PC-3 (cell line): Measurements from ENCODE around the gene CPEB2. TPM values are rescaled to one million over a fixed set of nuclear protein-coding genes. Genes with fewer than 3 reads are reported as not detected.

Experiments used
- ATAC-seq: fragments of 200-7000 bp; cut with Tn5 transposase; 2 replicates; pipeline ENCODE4 v1.9.1; 2020; ENCODE audit warnings: mild to moderate bottlenecking, moderate library complexity
- BruUV-seq: library from RNA; stranded (reverse); fragments of 400-500 nt; replicated peaks from 2 replicates; lab custom pipeline; 2021; lab: Mats Ljungman, UMichigan
- CTCF ChIA-PET: fragments of 300-600 bp; sonication (Branson Sonifier 250); formaldehyde crosslinking; loops from one replicate; lab custom pipeline; 2022; ENCODE audit warnings: antibody characterized with exemption; lab: Charles Lee
- POLR2A ChIA-PET: fragments of 300-600 bp; sonication (Branson Sonifier 250); formaldehyde crosslinking; loops from one replicate; lab custom pipeline; 2022; ENCODE audit warnings: antibody characterized with exemption; ENCODE audit not compliant: unreplicated experiment; lab: Charles Lee
- DNase-seq: peaks from one replicate; pipeline ENCODE4 v3.0.0-alpha.2; 2015
- H2AFZ ChIP-seq: fragments of 300-600 bp; sonication (generic); 2 replicates; pipeline ENCODE4 v1.6.0; 2016; ENCODE audit warnings: antibody characterized with exemption, low read length
- H3F3A ChIP-seq: fragments of 300-600 bp; sonication (generic); one replicate; pipeline ENCODE4 v1.6.0; 2017; ENCODE audit warnings: antibody characterized with exemption, low read length, control low read depth, mild to moderate bottlenecking; ENCODE audit not compliant: unreplicated experiment
- H3K27ac ChIP-seq: fragments of 300-600 bp; sonication (generic); 2 replicates; pipeline ENCODE4 v1.5.1; 2016; ENCODE audit warnings: mild to moderate bottlenecking, low read length
- H3K27me3 ChIP-seq: fragments of 300-600 bp; sonication (generic); 2 replicates; pipeline ENCODE4 v1.6.1; 2016; ENCODE audit warnings: low read length, mixed read lengths
- H3K36me3 ChIP-seq: fragments of 300-600 bp; sonication (generic); 2 replicates; pipeline ENCODE4 v1.6.1; 2016; ENCODE audit warnings: low read depth, mixed run types, low read length, mixed read lengths
- H3K4me1 ChIP-seq: fragments of 300-600 bp; sonication (generic); 2 replicates; pipeline ENCODE4 v1.5.1; 2016; ENCODE audit warnings: low read length; ENCODE audit not compliant: insufficient read depth
- H3K4me2 ChIP-seq: fragments of 300-600 bp; sonication (generic); 2 replicates; pipeline ENCODE4 v1.6.0; 2016; ENCODE audit warnings: low read length
- H3K4me3 ChIP-seq: fragments of 300-600 bp; sonication (generic); 2 replicates; pipeline ENCODE4 v1.5.1; 2016; ENCODE audit warnings: mild to moderate bottlenecking, low read length, mixed read lengths
- H3K79me2 ChIP-seq: fragments of 300-600 bp; sonication (generic); 2 replicates; pipeline ENCODE4 v1.6.1; 2017; ENCODE audit warnings: low read length, mixed read lengths
- H3K9ac ChIP-seq: fragments of 300-600 bp; sonication (generic); 2 replicates; pipeline ENCODE4 v1.6.0; 2016; ENCODE audit warnings: mild to moderate bottlenecking, low read length
- H3K9me2 ChIP-seq: fragments of 300-600 bp; sonication (generic); replicated peaks from 2 replicates; pipeline ENCODE4 v1.6.1; 2016; ENCODE audit warnings: mixed run types, low read length, mixed read lengths
- H3K9me3 ChIP-seq: fragments of 300-600 bp; sonication (generic); 2 replicates; pipeline ENCODE4 v1.6.1; 2016; ENCODE audit warnings: low read length, mixed read lengths
- H4K20me1 ChIP-seq: fragments of 300-600 bp; sonication (generic); 2 replicates; pipeline ENCODE4 v1.6.1; 2016; ENCODE audit warnings: low read length, mixed read lengths
- EZH2 ChIP-seq: fragments of 300-600 bp; sonication (generic); IDR thresholded peaks from one replicate; pipeline ENCODE4 v1.6.1; 2017; ENCODE audit warnings: antibody characterized with exemption, mild to moderate bottlenecking, low read length; ENCODE audit not compliant: unreplicated experiment
- EZH2phosphoT487 ChIP-seq: fragments of 300-600 bp; sonication (generic); IDR thresholded peaks from 2 replicates; pipeline ENCODE4 v1.6.1; 2018; ENCODE audit warnings: mild to moderate bottlenecking, antibody characterized with exemption, low read length, borderline replicate concordance
- intact Hi-C: fragments of 100-400 bp; cut with micrococcal nuclease; formaldehyde crosslinking; loops from 2 replicates; pipeline ENCODE4 v1.9.0; 2023
- total RNA-seq: library from RNA; depleted of rRNA; stranded (reverse); fragments of >200 nt; gene quantifications from 2 replicates; pipeline ENCODE4 v1.2.3, GENCODE V29; 2014
- TF ChIP-seq, protein P1 (sequence below): fragments of 300-600 bp; sonication (generic); conservative IDR thresholded peaks from 2 replicates; pipeline ENCODE4 v1.5.1; 2017; ENCODE audit warnings: antibody characterized with exemption, low read depth, mild to moderate bottlenecking, low read length

CPEB2 gene
- total RNA-seq, 1 experiment from 2014 or later, result 1.8 TPM

- Histone ChIP-seq H3K4me1 (peaks cover 11% of the 10 kb centered on the region; the same call in 1 of the 2 replicates), H3F3A (no peaks in the 10 kb centered on the region), H3K9me3 (no peaks in the 10 kb centered on the region), H3K9me2 (no peaks in the 10 kb centered on the region), H3K27ac (no peak overlapping the region), H3K27me3 (no peaks in the 10 kb centered on the region), H3K79me2 (peaks cover 43% of the 10 kb centered on the region), H3K9ac (no peak overlapping the region), H2AFZ (no peak overlapping the region), H4K20me1 (peaks cover 9% of the 10 kb centered on the region; the same call in 1 of the 2 replicates), H3K36me3 (peaks cover 2% of the 10 kb centered on the region; the same call in 1 of the 2 replicates), H3K4me2 (no peak overlapping the region), H3K4me3 (peak overlapping the region; percentile 75; the same call in 1 of the 2 replicates)
- intact Hi-C loops, result loop anchor here (10.0 kb wide), 2 partner anchors 122 to 1352 kb away; no protein-coding TSS in a partner anchor
- ChIA-PET CTCF (no interaction called here), POLR2A (no interaction called here)
- ATAC-seq, result no peak
- TF ChIP-seq EZH2, result no peak
- TF ChIP-seq, protein P1, sequence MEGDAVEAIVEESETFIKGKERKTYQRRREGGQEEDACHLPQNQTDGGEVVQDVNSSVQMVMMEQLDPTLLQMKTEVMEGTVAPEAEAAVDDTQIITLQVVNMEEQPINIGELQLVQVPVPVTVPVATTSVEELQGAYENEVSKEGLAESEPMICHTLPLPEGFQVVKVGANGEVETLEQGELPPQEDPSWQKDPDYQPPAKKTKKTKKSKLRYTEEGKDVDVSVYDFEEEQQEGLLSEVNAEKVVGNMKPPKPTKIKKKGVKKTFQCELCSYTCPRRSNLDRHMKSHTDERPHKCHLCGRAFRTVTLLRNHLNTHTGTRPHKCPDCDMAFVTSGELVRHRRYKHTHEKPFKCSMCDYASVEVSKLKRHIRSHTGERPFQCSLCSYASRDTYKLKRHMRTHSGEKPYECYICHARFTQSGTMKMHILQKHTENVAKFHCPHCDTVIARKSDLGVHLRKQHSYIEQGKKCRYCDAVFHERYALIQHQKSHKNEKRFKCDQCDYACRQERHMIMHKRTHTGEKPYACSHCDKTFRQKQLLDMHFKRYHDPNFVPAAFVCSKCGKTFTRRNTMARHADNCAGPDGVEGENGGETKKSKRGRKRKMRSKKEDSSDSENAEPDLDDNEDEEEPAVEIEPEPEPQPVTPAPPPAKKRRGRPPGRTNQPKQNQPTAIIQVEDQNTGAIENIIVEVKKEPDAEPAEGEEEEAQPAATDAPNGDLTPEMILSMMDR, result no peak
- TF ChIP-seq EZH2phosphoT487, result no peak
- no peak for DNase-seq
- no TSS peak for BruUV-seq
These were observed 4.9 kb downstream of the CPEB2 start for GRCh38 chr4:15007201-15007600.

DNA sequence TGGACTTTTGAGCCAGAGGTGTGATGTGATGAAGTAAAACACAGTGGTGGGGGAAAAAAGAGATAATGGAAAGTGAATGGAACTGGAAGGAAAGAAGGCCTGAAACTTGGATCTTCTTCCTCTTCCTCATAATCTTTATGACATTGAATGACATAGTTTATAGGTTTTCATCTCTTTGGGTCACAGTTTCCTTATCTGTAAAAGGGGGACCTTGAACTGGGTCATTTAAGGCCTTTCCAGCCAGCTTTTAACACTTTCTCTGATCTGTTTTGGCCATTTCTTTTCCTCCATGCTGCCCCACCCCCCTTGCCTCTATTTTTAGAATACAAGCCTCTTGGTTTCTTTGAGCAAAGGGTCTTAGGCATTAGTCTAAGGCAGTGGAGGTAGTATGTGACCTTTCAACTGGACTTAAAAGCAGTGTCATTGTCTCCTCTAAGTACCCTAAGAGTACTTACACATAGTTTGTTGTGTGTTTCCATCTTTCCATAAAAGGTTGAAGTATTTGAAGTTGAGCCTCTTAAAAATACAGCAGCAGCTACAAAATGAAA lies 7.8 kb downstream of the CPEB2 start:
- Histone ChIP-seq H3K79me2 (peaks cover 31% of the 10 kb centered on the region), H4K20me1 (peaks cover 9% of the 10 kb centered on the region; the same call in 1 of the 2 replicates), H3K9me2 (no peaks in the 10 kb centered on the region), H3K27me3 (no peaks in the 10 kb centered on the region), H3K4me1 (peaks cover 11% of the 10 kb centered on the region; the same call in 1 of the 2 replicates), H3K27ac (no peak overlapping the region), H3K4me2 (no peak overlapping the region), H3K9ac (no peak overlapping the region), H3K36me3 (peaks cover 3% of the 10 kb centered on the region; the same call in 1 of the 2 replicates), H3K4me3 (no peak overlapping the region), H3K9me3 (no peaks in the 10 kb centered on the region), H3F3A (no peaks in the 10 kb centered on the region), H2AFZ (no peak overlapping the region)
- ChIA-PET POLR2A (no interaction called here), CTCF (no interaction called here)
- no TSS peak for BruUV-seq
- intact Hi-C loops, result no loop called here
- TF ChIP-seq, protein P1, result no peak
- TF ChIP-seq EZH2 (no peak), EZH2phosphoT487 (no peak)
- no peak for DNase-seq
- ATAC-seq, result no peak

GRCh38 chr4:15011166-15011565 lies 8.9 kb downstream of the CPEB2 start:
- Histone ChIP-seq H3F3A (no peaks in the 10 kb centered on the region), H3K4me2 (no peak overlapping the region), H3K9ac (no peak overlapping the region), H3K79me2 (peaks cover 21% of the 10 kb centered on the region), H2AFZ (no peak overlapping the region), H3K4me3 (no peak overlapping the region), H3K4me1 (0 out of 2 replicates have a peak, but pooled peaks cover 5% of the 10 kb centered on the region), H3K9me2 (no peaks in the 10 kb centered on the region), H4K20me1 (peaks cover 5% of the 10 kb centered on the region; the same call in 1 of the 2 replicates), H3K27me3 (no peaks in the 10 kb centered on the region), H3K9me3 (no peaks in the 10 kb centered on the region), H3K27ac (no peak overlapping the region), H3K36me3 (peaks cover 3% of the 10 kb centered on the region; the same call in 1 of the 2 replicates)
- DNase-seq (no peak), ATAC-seq (no peak)
- ChIA-PET POLR2A (no interaction called here), CTCF (no interaction called here)
- TF ChIP-seq EZH2, result no peak
- no peak for TF ChIP-seq EZH2phosphoT487
- TF ChIP-seq, protein P1, result no peak
- intact Hi-C loops, result no loop called here
- no TSS peak for BruUV-seq
